HG02588 (cell line): ENCODE results near the gene DISC1.
"Not testable (repeated sequence)": the region's sequence is repeated elsewhere in the genome, so short reads cannot be mapped to it uniquely, and the experiment has no call there.

Source experiments
- ATAC-seq: cut with Tn5 transposase; IDR thresholded peaks from one replicate; pipeline ENCODE4 v1.9.1; 2021; ENCODE audit warnings: mild to moderate bottlenecking, moderate library complexity; ENCODE audit not compliant: unreplicated experiment

DISC1 gene

DNA sequence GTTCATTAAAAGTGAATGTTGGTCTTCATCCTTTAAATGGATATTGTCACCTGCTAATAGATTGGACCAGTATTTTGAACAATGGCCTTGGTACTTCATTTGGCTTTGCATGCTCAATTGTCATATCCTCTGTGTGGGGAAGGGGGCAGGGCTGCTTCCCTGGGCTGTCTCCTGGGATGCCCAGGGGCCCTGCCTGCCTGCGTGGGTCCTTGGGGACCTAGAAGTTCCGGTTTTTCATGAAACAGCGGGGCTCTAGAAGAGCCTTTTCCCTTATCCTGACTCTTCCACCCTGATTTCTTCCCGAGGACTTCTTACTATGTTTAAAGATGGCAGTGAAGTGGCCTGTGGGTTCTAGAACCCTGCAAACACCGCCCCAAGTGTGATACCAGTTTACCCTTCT is 97.5 kb downstream of the DISC1 start:
- no peak for ATAC-seq

DNA sequence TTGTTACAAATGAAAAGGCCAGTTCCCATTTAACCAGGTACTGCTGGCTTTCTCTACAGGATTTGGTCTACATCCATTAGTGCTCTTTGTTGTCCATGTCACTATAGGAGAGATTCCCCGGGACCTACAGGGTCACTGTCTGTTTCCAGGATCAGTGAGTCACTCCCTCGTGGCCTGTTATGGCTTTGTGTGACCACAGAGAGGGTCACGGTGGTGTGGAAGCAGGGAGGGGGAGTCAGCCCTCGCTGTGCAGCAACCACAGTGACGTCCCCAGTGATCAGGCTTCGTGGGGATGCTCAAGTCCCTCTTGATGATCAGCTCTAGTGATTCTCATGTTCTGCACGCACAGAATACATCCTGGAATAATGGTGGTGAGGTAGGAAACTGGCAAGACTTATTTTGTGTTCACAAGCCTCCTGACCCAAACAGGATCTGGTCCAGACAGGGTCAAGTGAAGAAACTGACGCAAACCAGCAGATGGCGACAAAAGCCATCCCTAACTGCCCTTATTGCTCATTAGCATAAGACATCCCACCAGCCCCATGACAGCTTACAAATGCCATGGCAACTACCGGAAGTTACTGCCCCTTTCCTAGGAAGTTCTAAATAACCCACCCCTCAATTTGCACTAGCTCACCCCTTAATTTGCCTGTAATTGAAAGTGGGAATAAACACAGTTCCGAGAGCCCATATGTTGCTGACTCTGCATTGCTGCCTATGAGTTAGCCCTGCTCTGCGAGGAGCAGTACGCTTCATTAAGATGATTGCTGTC is 98.5 kb downstream of the DISC1 start:
- ATAC-seq = no peak

DNA sequence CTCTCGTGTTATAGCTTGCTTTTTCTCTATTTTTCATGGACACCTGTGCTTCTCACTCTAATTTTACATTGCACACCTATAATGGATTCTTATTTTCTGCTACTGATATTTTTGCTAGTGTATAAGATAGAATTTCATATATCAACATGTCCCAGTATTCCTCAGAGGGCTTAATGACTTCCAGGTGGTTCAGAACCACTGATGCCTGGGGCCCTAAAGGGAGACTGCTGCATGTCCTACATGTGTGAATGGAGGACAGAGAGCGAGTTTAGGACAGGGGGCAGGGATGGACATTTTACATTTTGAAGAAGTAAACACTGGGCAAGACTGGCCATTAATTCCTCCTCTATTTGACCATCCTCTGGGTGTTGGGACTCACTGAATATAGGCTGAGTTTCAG is 100.6 kb downstream of the DISC1 start:
- ATAC-seq = no peak

DNA sequence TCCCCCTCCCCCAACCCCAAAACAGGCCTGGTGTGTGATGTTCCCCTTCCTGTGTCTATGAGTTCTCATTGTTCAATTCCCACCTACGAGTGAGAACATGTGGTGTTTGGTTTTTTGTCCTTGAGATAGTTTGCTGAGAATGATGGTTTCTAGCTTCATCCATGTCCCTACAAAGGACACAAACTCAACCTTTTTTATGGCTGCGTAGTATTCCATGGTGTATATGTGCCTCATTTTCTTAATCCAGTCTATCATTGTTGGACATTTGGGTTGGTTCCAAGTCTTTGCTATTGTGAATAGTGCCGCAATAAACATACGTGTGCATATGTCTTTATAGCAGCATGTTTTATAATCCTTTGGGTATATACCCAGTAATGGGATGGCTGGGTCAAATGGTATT is 102.4 kb downstream of the DISC1 start:
- not testable (repeated sequence) for ATAC-seq

DNA sequence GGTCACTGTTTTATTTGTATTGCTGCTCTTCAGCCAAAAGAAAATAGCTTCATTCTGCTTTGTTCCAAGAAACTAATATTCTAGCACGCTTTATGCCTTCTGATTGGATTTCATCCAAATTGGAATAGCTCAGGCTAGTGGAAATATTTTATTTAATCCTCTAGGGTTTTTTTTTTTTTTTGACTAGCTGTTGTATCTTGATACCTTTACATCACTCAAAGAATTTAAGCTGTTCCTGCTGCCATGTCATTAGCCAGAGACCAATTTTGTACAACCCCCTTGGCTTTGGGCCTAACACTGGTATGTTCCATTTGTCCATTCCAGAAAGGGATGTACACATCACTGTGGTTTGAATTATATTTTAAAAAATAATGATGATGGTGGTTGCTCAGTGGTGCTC is 103.0 kb downstream of the DISC1 start:
- ATAC-seq = no peak

DNA sequence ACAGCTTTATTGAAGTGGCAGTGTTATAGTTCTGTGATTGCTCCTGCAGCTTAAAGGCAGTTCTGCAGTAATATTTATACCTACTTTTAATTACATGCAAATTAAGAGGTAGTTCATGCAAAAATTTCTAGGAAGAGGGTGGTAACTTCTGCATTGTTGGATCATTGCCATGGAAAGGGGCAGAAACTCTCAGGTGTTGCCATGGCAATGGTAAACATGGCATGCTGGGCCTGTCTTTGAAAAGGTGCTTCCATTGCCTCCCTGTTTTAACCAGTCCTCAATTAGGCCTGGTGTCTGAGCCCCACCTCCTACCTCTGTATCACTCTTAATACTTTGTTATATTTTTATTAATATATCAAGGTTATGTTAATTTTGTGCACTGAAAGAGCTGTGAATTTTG is 104.7 kb downstream of the DISC1 start:
- no peak for ATAC-seq

DNA sequence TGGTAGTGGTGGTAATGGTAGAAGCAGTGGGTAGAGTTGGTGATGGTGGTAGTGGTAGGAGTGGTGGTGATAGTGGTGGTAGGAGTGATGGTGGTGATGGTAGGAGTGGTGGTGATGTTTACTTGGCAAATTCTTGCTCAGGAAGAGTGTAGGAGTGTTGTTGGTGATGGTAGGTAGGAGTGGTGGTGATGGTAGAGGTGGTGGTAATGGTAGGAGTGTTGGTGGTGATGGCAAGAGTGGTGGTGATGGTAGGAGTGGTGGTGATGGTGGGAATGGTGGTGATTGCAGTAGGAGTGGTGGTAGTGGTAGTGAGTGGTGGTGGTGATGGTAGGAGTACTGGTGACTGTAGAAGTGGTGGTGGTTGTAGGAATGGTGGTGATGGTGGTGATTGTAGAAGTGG is 106.5 kb downstream of the DISC1 start:
- ATAC-seq = no peak

DNA sequence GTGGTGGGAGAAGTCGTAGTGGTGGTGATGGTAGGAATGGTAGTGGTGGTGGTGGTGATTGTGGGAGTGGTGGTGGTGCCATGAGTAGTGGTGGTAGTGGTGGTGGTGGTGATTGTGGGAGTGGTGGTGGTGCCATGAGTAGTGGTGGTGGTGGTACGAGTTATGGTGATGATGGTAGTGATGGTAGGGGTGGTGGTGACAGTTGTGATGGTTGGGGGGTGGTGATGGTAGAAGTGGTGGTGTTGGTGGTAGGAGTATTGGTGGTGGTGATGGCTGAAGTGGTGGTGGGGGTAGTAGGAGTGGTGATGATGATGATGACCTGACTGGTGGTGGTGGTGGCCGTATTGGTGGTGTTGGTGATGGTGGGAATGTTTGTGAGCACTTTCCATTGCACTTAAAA is 107.1 kb downstream of the DISC1 start:
- ATAC-seq = no peak

DNA sequence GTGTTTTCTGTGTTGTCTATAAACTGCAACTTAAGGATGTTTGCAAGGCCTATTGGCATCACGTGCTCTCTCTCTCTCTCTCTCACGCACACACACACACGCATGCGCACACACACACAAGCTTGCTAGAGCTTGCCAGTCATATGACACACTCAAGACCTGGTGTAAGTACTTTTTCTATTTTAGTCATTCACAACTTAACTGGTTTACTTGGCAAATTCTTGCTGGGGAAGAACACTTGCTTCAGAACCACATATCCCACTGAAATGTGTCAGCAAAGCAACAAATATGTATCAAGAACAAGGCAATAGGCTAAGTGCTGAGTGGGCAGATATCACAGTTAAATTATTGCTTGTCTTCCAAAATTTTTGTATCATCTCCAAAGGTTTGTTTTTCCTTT is 107.8 kb downstream of the DISC1 start:
- ATAC-seq = no peak

DNA sequence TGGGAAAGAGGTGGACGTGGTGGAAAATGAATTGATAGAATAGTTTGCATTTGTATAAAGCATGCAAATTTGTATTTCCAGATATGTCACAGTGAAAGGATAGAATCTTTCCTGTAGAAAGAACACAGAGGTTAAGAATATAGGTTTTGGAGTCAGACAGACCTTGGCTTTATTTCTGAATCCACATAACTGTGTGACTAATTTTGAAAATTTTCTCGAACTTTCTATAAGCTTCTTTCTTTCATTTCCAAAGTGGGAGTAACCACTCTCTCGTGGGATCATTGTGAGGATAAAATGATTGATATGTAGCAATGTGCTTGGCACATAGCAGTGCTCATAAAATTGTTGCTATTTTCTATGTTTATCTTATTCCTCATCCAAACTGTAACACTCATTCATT is 108.8 kb downstream of the DISC1 start:
- no peak for ATAC-seq

DNA sequence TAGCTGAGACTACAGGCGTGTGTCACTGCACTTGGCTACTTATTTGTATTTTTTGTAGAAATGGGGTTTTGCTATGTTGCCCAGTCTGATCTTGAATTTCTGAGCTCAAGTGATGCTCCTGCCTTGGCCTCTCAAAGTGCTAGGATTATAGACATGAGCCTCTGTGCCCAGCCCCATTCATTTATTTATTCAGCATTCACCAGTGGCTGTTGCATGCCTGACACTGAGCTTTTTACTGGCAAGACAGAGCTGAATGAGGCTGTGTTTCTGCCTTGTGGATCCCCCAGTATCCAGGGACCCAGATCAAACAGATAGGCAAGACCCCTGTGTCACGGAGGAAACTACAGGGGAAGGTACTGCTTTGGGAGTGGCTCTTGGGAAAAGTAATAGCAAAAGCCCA is 109.4 kb downstream of the DISC1 start:
- ATAC-seq = no peak

DNA sequence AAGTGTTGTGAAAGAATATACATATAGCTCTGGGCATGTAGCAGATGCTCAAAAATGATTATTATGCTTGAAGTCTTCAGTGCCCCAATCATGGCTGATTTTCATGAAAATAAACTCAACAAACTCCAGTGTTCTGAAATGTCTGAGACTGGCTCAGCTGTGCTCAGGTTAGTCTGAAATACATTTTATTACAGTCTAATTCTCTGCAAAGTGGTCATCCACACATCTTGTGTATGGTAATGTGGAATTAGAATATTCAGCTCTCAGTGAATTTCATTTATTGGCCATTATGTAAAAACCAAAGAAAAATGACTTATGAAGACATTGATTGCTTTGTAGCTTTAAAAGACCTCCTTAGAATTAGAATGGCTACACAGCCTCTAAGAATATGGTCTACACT is 109.9 kb downstream of the DISC1 start:
- ATAC-seq = no peak

DNA sequence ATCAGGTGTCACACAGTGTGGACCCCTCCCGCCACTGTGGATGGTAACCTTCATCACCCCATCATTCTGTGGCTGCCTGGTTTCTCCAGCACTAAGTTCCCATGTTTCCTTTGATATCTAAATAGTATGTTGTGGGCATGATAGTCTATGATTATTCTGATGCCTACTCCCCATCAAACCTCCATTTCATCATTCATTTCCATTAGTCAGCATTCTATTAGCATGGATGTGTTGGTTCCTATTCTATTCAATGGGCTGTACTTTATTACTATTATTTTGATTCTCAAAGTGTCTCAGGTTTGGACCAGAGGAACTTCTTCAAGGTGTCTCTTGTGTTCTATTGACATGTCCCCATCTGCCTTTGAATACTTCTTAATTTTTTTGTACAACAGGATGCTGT is 112.0 kb downstream of the DISC1 start:
- ATAC-seq = no peak

DNA sequence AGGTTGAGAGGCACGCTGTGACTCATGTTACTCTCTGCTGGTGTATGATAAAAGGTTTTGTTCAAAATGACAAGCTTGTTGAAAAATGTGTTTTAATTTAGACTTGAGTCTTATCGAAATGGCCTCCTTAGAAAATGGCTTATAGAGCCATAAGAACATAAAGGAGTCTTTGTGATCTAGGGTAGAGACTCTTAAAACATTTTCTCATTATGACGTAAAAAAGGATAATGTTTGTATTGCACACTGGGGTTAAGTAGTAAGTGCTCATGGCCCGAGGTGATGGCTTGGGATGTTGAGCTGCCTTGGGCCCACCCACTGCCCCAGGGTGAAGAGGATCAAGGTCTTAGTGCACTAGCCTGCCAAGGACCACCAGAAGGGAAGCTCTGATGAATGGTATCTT is 117.4 kb downstream of the DISC1 start:
- ATAC-seq = no peak

DNA sequence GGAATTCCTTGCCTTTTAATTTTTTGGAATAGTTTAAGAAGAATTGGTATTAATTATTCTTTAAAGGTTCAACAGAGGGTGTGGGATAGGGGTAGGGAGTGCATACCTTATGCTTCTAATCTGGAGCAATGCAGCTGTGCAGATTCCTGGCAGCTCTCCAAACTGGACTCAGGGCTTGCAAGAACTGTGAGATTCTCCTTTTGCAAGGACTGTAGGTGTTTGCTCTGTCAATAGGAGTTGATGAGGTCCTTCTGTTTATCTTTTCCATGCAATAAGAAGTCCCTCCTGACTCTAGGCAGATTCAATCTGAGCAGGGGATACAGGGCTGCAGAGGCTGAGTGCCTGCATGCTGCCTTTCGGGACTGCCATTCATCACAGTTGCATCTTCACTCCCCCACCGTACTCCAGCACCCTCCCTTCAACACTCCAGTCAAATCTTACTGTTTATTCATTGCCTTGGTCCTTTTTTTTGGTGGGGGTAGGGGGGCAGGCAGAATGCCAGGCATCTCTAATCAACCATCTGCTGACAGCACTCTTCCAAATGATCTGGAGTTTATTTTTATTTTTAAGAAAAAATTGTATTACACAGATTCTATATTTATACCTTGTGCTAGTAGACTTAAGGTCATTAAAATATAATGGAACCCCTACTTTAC is 122.3 kb downstream of the DISC1 start:
- ATAC-seq = no peak

DNA sequence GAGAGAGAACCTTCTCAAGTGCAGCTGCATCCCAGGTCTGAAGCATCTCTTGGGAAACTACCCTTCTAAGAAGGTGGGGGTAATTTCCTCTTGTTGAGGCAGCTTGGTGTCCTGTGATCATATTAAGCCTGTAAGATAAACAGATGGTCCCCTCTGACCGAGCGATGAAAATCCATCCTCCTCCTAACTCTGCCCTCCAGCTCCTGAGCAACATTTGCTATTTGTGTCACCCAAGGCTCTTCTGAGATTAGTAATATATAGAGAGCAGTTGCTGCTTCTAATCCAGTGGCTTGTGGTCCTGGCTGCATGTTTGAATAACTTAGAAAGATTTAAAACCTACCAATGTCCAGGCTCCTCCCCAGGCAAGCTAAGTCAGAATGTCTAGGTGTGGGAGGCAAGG is 123.7 kb downstream of the DISC1 start:
- ATAC-seq = no peak

DNA sequence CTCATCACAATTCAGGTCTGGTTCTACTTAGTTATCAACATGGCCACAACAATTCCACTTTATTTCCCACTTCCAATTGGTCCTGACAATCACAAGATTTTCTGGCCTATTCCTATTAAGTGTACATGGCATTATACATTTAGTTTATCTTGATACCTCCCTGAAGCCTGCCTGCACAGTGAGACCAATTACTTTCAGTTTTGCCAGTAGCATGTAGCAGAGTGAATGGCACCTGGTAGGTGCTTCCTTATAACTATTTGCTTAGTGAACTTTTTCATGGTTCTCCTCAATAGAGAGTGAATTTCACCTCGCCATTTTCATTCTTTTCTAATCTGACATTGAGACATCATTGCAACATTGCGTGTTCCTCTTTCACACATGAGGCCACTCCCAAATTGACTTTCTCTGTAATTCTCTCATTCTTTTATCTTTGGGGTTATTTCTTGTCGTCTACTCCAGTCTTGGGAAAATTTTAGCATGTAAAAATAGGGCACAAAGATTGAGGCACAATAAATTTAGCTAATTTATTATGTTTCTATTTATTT is 124.3 kb downstream of the DISC1 start:
- ATAC-seq = no peak

DNA sequence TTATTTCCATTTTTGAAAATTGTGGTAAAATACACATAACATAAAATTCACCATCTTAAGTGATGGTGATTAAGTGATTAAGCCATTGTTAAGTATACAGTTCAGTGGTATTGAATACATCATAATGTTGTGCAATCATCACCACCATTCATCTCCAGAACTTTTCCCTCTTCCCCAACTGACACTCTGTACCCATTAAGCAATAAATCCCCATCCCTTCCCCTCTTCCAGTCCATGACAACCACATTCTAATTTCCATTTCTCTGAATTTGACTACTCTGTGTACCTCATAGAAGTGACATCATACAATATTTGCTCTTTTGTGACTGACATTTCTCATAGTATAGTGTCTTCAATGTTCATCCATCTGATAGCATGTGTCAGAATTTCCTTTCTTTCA is 124.8 kb downstream of the DISC1 start:
- no peak for ATAC-seq

DNA sequence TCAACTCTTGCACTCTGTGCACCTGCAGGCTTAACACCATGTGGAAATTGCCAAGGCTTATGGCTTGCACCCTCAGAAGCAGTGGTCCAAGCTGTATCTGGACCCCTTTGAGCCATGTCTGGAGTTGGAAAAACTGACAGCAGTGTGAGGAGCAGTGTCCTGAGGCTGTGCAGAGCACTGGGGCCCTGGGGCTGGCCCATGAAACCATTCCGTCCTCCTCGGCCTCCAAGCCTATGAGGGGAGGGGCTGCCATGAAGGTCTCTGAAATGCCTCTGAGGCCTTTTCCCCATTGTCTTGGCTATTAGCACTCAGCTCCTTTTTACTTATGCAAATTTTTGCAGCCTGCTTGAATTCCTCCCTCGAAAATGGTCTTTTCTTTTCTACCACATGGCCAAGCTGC is 126.7 kb downstream of the DISC1 start:
- ATAC-seq = no peak

DNA sequence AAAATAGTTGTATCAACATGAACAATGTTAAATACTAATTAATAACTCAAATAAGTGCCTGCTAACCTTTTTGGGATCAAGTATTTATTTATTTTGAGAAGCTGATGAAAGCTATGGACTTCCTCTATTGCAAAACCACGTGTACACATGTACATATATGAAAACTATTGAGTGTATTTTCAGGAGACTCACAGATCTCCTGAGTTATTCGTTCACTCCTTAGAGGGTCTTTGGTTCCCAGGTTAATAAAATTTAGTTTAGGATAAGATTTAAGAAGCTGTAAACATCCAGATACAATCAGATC is 130.5 kb downstream of the DISC1 start:
- ATAC-seq = peak; percentile 27

DNA sequence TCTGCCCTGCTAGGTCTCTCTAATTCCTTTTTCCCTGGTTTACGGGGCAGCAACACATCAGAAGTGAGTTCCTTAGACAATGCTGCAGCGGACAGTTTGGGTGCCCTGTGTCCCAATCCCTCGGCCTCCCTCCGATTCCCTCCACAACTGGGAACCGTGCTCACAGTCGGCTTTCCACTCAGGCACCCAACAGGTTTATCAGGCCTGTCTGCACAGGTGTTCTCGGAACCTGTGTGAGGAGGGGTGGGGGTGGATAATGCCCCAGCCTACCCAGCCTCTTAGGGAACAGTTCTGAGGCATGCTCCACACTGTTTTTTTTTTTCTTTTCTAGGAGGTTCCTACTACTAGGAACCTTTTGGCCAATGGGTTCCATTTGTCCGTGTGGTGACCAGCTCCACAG is 131.2 kb downstream of the DISC1 start:
- ATAC-seq = no peak

DNA sequence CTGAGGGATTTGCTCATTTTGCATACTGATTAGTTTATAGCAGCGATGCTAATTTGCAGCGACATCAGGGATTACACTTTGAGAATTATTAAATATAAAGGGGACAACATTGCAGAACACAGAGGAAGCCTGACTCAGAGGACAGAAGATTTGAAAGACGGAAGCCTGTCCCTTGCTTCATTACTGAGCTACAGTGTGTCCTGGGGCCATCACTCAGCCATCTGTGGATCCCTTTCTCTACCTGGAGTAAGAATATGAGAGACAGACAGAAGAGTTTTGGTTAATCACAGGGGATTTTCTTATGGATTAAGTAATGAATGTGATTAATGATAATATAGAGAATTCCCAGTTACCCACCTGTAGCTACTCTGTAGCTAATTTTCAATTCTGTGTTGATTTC is 134.7 kb downstream of the DISC1 start:
- ATAC-seq = no peak
